Cardiac fibroblast (primary cell): ENCODE measurements around the gene SFT2D1.

Experiments used
- DNase-seq, 2 donors: peaks; one replicate each; pipeline versions ENCODE4 v3.0.0 to v3.0.0-alpha.2; 2010; ENCODE audit warnings: low read depth in 2 of 2
- H3K4me3 ChIP-seq, 2 donors: replicated peaks in 1 of 2; 1 replicate in 1 of 2; 2 replicates in 1 of 2; pipeline ENCODE4 v1.5.1; 2011; ENCODE audit warnings: low read depth in 2 of 2, low read length in 2 of 2, mild to moderate bottlenecking in 2 of 2, moderate library complexity in 1 of 2
- CTCF ChIP-seq: IDR thresholded peaks from one replicate; pipeline ENCODE4 v1.5.1; 2011; ENCODE audit warnings: low read depth, mild to moderate bottlenecking, low read length, inconsistent platforms

Gene SFT2D1

GRCh38 chr6:166344240-166344639, 1.9 kb upstream of the SFT2D1 start:
- no peak for TF ChIP-seq CTCF
- DNase-seq: no peak
- no peak overlapping the region for H3K4me3 ChIP-seq

- no peak for TF ChIP-seq CTCF
- no peak for DNase-seq
- peak overlapping the region; percentile 98 to 99 for H3K4me3 ChIP-seq
Observed at GRCh38 chr6:166343150-166343487, 774 bp upstream of the SFT2D1 start.

GRCh38 chr6:166341977-166342348, 382 bp downstream of the SFT2D1 start:
- no peak for TF ChIP-seq CTCF
- peak; percentile 23 to 30 for DNase-seq
- peak overlapping the region; percentile 98 to 99 for H3K4me3 ChIP-seq

- TF ChIP-seq CTCF: no peak
- DNase-seq: no peak
- peak overlapping the region; percentile 98 to 99 for H3K4me3 ChIP-seq
Observed at GRCh38 chr6:166341464-166341863, 881 bp downstream of the SFT2D1 start.

GRCh38 chr6:166338854-166339253, 3.5 kb downstream of the SFT2D1 start:
- no peak overlapping the region for H3K4me3 ChIP-seq
- no peak for DNase-seq
- TF ChIP-seq CTCF: no peak

- TF ChIP-seq CTCF: no peak
- no peak overlapping the region for H3K4me3 ChIP-seq
- no peak for DNase-seq
Observed at GRCh38 chr6:166336847-166337246, 5.5 kb downstream of the SFT2D1 start.
